ENCODE measurements around the gene TENM3. TPM values are rescaled to one million over a fixed set of nuclear protein-coding genes. Genes with fewer than 3 reads are reported as not detected.

TENM3 gene
- total RNA-seq, 1 donor from 2014 or later, result 2.8 TPM

DNA sequence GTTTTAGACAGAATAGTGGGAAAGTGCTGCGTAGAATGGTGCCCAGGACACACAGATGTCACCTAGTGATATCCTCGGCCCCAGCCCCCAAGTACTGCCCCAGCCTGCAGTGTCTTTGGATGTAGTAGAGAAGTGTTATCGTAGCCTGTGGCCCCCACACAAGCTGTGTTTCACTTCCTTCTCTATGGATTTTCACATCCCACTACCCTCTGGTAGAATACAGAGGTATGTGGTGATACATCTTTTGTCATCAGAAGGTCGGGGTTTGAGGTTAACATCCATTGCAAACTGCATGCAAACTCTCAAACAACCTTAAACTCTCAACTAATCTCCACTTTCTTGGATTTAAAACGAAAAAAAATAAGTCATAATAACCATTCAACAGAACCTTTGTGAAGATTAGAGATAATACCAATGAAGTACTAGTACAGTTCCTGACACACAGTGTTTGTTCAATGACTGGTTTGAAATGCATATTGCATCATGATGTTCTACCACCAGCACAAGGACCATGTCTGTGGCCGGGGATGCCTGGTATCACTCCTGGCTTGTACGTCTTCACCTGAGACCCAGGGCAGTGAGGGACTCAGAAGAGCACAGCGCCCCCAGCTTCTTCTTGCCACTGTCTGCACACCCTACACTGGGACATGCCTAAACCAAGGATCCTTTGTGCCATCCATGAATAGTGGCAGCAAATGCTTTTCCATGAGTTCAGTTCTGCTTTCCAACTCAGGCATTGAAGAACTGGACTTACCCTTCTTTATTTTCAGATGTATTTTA lies 406.7 kb downstream of the TENM3 start:
- peaks cover 0 to 5% of the 10 kb centered on the region in 2 donors for H3K9me3 ChIP-seq
- H3K27me3 ChIP-seq, result no peaks in the 10 kb centered on the region
- H3K36me3 ChIP-seq, result no peaks in the 10 kb centered on the region
- no peaks in the 10 kb centered on the region for H3K4me1 ChIP-seq
- TF ChIP-seq, protein P1, sequence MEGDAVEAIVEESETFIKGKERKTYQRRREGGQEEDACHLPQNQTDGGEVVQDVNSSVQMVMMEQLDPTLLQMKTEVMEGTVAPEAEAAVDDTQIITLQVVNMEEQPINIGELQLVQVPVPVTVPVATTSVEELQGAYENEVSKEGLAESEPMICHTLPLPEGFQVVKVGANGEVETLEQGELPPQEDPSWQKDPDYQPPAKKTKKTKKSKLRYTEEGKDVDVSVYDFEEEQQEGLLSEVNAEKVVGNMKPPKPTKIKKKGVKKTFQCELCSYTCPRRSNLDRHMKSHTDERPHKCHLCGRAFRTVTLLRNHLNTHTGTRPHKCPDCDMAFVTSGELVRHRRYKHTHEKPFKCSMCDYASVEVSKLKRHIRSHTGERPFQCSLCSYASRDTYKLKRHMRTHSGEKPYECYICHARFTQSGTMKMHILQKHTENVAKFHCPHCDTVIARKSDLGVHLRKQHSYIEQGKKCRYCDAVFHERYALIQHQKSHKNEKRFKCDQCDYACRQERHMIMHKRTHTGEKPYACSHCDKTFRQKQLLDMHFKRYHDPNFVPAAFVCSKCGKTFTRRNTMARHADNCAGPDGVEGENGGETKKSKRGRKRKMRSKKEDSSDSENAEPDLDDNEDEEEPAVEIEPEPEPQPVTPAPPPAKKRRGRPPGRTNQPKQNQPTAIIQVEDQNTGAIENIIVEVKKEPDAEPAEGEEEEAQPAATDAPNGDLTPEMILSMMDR (IDR thresholded peaks at IDR 0.05), result no peak
- intact Hi-C loops (cut with DNase I), result no loop called here
- DNase-seq (ENCODE audit: low spot score in 2 of 2), result no peak
- H3K4me3 ChIP-seq, result no peak overlapping the region
- no peak overlapping the region for H3K27ac ChIP-seq

GRCh38 chr4:182653596-182653995 lies 410.4 kb downstream of the TENM3 start:
- no peaks in the 10 kb centered on the region for H3K27me3 ChIP-seq
- no peaks in the 10 kb centered on the region for H3K4me1 ChIP-seq
- DNase-seq (ENCODE audit: low spot score in 2 of 2), result no peak
- TF ChIP-seq, protein P1 (IDR thresholded peaks at IDR 0.05), result no peak
- no peak overlapping the region for H3K4me3 ChIP-seq
- no peaks in the 10 kb centered on the region for H3K9me3 ChIP-seq
- intact Hi-C loops (cut with DNase I), result no loop called here
- H3K27ac ChIP-seq, result no peak overlapping the region
- H3K36me3 ChIP-seq, result no peaks in the 10 kb centered on the region

GRCh38 chr4:182655340-182655739 lies 412.1 kb downstream of the TENM3 start:
- Histone ChIP-seq H3K9me3 (no peaks in the 10 kb centered on the region), H3K4me3 (no peak overlapping the region), H3K36me3 (no peaks in the 10 kb centered on the region), H3K27me3 (no peaks in the 10 kb centered on the region), H3K4me1 (no peaks in the 10 kb centered on the region), H3K27ac (no peak overlapping the region)
- TF ChIP-seq, protein P1 (IDR thresholded peaks at IDR 0.05), result no peak
- no peak for DNase-seq (ENCODE audit: low spot score in 2 of 2)
- intact Hi-C loops (cut with DNase I), result no loop called here

- Histone ChIP-seq H3K27me3 (no peaks in the 10 kb centered on the region), H3K4me1 (no peaks in the 10 kb centered on the region), H3K9me3 (peaks cover 0 to 4% of the 10 kb centered on the region in 2 donors), H3K4me3 (no peak overlapping the region), H3K36me3 (no peaks in the 10 kb centered on the region), H3K27ac (no peak overlapping the region)
- TF ChIP-seq, protein P1 (IDR thresholded peaks at IDR 0.05), result no peak
- intact Hi-C loops (cut with DNase I), result no loop called here
- DNase-seq (ENCODE audit: low spot score in 2 of 2), result no peak
Observed at GRCh38 chr4:182662551-182662950, 419.3 kb downstream of the TENM3 start.

DNA sequence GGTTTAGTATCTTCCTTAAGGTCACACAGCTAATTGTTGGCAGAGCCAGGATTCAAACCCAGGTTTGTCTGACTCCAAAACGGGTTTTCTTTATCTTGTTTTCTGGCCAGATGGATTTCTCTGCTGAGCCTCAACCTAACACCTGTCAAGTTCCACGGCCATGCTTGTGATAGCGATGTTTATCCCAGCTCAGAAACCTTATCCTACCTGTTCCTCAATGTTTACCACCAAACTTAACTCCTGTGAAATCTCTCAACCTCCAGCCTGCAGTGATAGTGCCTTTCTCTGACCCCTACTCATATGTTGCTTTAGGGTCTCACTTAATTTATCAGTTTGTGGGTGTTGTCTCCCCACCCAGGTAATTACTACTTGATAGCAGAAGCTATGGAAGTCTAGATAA lies 428.0 kb downstream of the TENM3 start:
- Histone ChIP-seq H3K4me3 (no peak overlapping the region), H3K36me3 (no peaks in the 10 kb centered on the region), H3K9me3 (no peaks in the 10 kb centered on the region), H3K4me1 (no peaks in the 10 kb centered on the region), H3K27ac (no peak overlapping the region), H3K27me3 (no peaks in the 10 kb centered on the region)
- TF ChIP-seq, protein P1 (IDR thresholded peaks at IDR 0.05), result no peak
- no peak for DNase-seq (ENCODE audit: low spot score in 2 of 2)
- intact Hi-C loops (cut with DNase I), result no loop called here

Data from ascending aorta (tissue), 2 donors.